ENCODE measurements around the gene GNG13.

DNA sequence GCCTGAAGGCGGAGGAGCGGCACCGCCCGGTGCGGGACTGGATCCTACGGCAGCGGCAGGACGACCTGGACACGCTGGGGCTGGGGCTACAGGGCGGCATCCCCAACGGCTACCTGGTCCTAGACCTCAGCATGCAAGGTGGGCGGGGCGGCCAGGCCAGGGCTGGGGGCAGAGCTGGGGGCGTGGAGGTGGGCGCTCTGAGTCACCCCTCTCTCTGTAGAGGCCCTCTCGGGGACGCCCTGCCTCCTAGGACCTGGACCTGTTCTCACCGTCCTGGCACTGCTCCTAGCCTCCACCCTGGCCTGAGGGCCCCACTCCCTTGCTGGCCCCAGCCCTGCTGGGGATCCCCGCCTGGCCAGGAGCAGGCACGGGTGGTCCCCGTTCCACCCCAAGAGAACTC is 32.1 kb downstream of the GNG13 start:
- TF ChIP-seq EP300 (IDR thresholded peaks at IDR 0.05) = no peak
- TF ChIP-seq, protein P1, sequence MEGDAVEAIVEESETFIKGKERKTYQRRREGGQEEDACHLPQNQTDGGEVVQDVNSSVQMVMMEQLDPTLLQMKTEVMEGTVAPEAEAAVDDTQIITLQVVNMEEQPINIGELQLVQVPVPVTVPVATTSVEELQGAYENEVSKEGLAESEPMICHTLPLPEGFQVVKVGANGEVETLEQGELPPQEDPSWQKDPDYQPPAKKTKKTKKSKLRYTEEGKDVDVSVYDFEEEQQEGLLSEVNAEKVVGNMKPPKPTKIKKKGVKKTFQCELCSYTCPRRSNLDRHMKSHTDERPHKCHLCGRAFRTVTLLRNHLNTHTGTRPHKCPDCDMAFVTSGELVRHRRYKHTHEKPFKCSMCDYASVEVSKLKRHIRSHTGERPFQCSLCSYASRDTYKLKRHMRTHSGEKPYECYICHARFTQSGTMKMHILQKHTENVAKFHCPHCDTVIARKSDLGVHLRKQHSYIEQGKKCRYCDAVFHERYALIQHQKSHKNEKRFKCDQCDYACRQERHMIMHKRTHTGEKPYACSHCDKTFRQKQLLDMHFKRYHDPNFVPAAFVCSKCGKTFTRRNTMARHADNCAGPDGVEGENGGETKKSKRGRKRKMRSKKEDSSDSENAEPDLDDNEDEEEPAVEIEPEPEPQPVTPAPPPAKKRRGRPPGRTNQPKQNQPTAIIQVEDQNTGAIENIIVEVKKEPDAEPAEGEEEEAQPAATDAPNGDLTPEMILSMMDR (IDR thresholded peaks at IDR 0.05) = no peak

Measured in ovary (tissue), 3 donors.